ENCODE results near the gene STK39. TPM values are rescaled to one million over a fixed set of nuclear protein-coding genes. Genes with fewer than 3 reads are reported as not detected.
A peak's percentile ranks its signal among the peaks of the same experiment; 100 is the strongest.

The STK39 gene
- total RNA-seq, 1 donor from 2014 or later, result 26.2 TPM

GRCh38 chr2:168118733-168119514 lies 128.5 kb downstream of the STK39 start:
- Mint-ChIP-seq H3K27ac (no peak overlapping the region), H3K4me1 (ENCODE audit: unreplicated experiment) (peaks cover 10% of the 10 kb centered on the region), H3K27me3 (no peaks in the 10 kb centered on the region), H3K9me3 (no peaks in the 10 kb centered on the region), H3K4me3 (no peak overlapping the region), H3K36me3 (peaks cover 13% of the 10 kb centered on the region)
- TF ChIP-seq, protein P1, sequence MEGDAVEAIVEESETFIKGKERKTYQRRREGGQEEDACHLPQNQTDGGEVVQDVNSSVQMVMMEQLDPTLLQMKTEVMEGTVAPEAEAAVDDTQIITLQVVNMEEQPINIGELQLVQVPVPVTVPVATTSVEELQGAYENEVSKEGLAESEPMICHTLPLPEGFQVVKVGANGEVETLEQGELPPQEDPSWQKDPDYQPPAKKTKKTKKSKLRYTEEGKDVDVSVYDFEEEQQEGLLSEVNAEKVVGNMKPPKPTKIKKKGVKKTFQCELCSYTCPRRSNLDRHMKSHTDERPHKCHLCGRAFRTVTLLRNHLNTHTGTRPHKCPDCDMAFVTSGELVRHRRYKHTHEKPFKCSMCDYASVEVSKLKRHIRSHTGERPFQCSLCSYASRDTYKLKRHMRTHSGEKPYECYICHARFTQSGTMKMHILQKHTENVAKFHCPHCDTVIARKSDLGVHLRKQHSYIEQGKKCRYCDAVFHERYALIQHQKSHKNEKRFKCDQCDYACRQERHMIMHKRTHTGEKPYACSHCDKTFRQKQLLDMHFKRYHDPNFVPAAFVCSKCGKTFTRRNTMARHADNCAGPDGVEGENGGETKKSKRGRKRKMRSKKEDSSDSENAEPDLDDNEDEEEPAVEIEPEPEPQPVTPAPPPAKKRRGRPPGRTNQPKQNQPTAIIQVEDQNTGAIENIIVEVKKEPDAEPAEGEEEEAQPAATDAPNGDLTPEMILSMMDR (conservative IDR thresholded peaks at IDR 0.05), result peak; percentile 87
- DNase-seq (ENCODE audit: extremely low spot score, unreplicated experiment), result no peak

- Mint-ChIP-seq H3K27ac (no peak overlapping the region), H3K9me3 (no peaks in the 10 kb centered on the region), H3K36me3 (peaks cover 14% of the 10 kb centered on the region), H3K4me1 (ENCODE audit: unreplicated experiment) (peaks cover 10% of the 10 kb centered on the region), H3K4me3 (no peak overlapping the region), H3K27me3 (no peaks in the 10 kb centered on the region)
- no peak for DNase-seq (ENCODE audit: extremely low spot score, unreplicated experiment)
- TF ChIP-seq, protein P1 (conservative IDR thresholded peaks at IDR 0.05), result peak; percentile 51
Measured at GRCh38 chr2:168116448-168116847, 130.9 kb downstream of the STK39 start.

DNA sequence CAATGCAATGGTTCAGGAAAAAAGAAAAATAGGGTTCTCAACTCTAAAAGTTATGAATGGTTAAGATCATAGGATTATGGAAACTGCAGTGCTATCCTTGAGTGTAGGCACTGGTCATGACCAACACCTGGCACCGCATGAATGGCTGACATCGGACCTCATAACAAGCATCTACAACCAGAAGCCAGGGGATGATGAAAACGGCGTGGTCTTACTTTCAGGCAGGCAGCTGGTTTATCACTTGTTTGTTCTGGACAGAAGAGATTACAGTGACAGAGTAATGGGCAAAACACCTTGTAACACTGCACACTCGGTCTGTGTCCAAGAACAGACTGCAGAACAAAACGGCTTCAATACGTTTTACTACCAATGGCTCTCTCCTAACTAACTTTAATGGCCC lies 132.8 kb downstream of the STK39 start:
- Mint-ChIP-seq H3K4me1 (ENCODE audit: unreplicated experiment) (peaks cover 10% of the 10 kb centered on the region), H3K4me3 (no peak overlapping the region), H3K36me3 (peaks cover 18% of the 10 kb centered on the region), H3K9me3 (no peaks in the 10 kb centered on the region), H3K27ac (no peak overlapping the region), H3K27me3 (no peaks in the 10 kb centered on the region)
- no peak for DNase-seq (ENCODE audit: extremely low spot score, unreplicated experiment)
- TF ChIP-seq, protein P1 (conservative IDR thresholded peaks at IDR 0.05), result no peak

DNA sequence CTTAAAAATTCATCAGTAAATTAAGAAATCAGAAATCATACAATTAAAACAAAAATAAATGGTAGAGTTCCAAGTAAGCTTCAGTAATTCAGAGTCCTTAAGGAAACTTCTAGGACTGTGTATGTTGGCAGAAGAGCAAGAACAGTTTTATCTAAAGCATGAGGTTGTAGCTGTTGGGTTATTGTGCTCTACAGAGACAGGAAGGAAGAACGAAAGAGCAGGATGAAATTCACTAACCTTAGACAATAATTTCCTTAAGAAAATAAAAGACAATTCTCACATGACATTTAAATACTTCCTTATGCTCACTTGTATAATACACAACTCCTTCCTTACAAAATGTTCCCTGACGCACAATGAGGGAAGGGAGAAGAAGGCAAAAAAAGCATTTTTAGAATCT lies 133.4 kb downstream of the STK39 start:
- Mint-ChIP-seq H3K27ac (no peak overlapping the region), H3K4me1 (ENCODE audit: unreplicated experiment) (peaks cover 10% of the 10 kb centered on the region), H3K36me3 (peaks cover 18% of the 10 kb centered on the region), H3K9me3 (no peaks in the 10 kb centered on the region), H3K4me3 (no peak overlapping the region), H3K27me3 (no peaks in the 10 kb centered on the region)
- TF ChIP-seq, protein P1 (conservative IDR thresholded peaks at IDR 0.05), result no peak
- no peak for DNase-seq (ENCODE audit: extremely low spot score, unreplicated experiment)

GRCh38 chr2:168107322-168107721 lies 140.1 kb downstream of the STK39 start:
- peaks cover 6% of the 10 kb centered on the region for H3K9me3 Mint-ChIP-seq
- H3K27ac Mint-ChIP-seq, result no peak overlapping the region
- no peak overlapping the region for H3K4me3 Mint-ChIP-seq
- DNase-seq (ENCODE audit: extremely low spot score, unreplicated experiment), result no peak
- TF ChIP-seq, protein P1 (conservative IDR thresholded peaks at IDR 0.05), result no peak
- H3K36me3 Mint-ChIP-seq, result peaks cover 18% of the 10 kb centered on the region
- H3K27me3 Mint-ChIP-seq, result no peaks in the 10 kb centered on the region
- H3K4me1 Mint-ChIP-seq (ENCODE audit: unreplicated experiment), result peaks cover 7% of the 10 kb centered on the region
